Hematopoietic multipotent progenitor cell treated with erythropoietin and hydrocortisone succinate and interleukin-3 and kit ligand, for 4 days (in vitro differentiated cells): ENCODE results near the gene HMGN4.

Experiments
- DNase-seq: peaks from one replicate; pipeline ENCODE4 v3.0.0-alpha.2; 2015

The HMGN4 gene

DNA sequence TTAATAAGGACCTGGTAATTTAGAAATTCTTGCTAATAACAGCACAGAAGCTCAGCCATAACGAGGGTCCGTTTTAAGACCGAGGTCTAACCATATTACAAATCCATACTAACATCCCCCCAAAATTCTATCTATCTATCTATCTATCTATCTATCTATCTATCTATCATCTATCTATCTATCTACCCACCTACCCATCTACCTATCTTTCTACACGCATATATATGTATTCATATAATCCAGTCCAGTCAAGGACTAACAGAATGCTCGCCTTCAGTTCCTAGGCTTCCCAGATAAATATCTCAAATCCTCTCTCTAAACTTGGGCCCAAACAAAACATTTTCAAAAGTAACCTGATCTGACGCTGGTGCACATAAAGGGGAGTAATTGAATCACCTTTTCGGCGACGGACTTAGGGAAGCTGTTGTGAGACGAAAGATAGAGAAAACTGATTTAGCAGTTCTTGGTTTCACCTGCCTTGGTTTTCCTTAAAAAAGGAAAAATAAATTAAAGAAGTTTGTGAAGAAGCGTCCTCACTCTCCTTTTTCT, 14.5 kb downstream of the HMGN4 start:
- DNase-seq = no peak

DNA sequence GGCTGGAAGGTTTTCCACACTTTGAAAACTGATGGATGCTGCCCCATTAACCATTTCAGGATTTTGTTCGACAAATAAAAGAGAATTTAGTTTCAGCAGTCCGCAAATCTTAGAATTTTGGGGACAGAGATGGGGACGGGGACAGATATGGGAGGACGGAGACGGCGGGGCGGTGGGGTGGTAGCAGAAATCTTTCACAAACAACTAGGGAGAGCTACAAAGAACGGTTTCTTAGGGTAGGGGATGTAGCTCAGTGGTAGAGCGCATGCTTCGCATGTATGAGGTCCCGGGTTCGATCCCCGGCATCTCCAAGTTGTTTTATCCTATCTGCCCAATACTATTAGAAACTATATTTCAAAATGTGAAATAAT, 15.1 kb downstream of the HMGN4 start:
- peak; percentile 91 for DNase-seq

DNA sequence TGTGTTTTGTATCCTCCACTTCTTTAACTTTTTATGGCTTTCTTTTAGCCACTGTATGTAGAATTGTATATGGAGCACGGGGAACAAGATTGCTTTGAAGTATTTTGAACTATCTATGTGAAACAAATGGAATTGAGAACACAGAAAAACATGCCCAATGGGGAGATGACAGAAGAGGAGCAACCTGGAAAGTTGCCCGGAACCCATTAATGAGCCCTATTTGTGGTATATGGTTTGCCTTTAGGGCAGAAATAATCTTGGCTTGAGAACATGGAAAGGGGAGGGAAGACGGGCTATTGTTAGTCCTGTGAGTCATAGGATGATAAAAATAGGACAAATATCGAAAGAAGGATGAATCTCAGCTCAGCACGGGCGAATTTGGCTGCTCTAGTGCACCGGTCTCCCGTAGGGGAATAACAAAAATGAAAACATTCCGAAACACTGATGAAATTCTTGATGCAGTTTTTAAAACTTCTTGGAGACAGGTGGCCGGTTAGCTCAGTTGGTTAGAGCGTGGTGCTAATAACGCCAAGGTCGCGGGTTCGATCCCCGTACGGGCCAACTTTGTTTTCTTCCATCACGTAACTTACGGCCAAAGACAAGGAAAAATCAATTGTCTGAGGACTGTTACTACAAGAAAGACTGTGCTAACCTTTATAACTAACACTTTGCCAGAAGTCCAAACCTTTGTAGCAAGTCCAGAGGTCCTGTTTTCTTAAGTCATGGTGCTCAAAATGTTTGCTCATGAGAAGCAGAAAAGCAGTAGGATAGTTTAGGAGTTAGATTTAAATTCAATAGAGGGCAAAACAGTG, 15.7 kb downstream of the HMGN4 start:
- DNase-seq = peak; percentile 93

DNA sequence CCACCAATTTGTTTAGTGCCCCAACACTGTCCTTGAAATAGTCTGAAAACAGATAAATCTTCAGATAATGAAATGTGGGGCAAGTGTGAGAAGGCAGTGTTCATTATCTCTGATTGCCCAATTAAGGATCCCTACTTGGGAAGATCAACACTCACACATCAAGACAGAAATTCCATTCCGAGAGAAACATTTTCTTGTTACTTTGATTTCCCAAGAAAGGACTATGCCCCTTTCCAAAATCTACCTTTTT, 16.2 kb downstream of the HMGN4 start:
- no peak for DNase-seq

DNA sequence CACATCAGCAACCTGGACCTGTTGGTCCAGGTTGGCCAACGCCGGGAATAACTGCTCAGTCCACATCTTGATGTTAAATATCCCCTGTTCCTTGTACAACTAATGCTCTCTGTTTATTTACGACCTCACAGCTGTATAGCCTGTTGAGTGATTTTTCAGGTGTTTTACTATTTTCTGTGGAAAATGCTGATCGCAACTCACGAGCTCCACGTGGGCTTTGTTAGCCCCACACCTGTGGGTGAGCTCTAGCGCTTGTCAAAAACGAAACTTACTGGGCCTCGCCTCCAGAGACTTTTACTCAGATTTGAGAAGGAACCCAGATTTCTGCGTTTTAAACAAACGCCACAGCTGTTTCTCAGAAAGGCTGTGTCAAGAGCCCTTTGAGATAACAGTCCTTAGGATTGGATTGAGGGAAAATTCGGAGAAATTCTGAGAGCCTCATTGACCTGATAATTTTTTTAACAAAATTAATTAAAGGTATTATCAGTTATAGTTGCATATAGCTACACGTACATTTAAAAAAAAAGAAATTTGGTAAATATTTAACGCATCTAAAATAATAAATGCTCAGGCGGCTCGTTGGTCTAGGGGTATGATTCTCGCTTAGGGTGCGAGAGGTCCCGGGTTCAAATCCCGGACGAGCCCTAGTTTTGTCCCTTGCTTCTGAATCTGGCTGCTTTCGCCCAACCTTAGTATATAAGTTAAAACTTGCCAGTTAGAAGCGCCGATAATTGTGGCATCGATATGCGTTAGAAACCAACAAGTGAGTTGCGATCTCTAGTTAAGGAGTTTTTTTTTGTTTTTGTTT, 16.7 kb downstream of the HMGN4 start:
- DNase-seq = peak; percentile 88

DNA sequence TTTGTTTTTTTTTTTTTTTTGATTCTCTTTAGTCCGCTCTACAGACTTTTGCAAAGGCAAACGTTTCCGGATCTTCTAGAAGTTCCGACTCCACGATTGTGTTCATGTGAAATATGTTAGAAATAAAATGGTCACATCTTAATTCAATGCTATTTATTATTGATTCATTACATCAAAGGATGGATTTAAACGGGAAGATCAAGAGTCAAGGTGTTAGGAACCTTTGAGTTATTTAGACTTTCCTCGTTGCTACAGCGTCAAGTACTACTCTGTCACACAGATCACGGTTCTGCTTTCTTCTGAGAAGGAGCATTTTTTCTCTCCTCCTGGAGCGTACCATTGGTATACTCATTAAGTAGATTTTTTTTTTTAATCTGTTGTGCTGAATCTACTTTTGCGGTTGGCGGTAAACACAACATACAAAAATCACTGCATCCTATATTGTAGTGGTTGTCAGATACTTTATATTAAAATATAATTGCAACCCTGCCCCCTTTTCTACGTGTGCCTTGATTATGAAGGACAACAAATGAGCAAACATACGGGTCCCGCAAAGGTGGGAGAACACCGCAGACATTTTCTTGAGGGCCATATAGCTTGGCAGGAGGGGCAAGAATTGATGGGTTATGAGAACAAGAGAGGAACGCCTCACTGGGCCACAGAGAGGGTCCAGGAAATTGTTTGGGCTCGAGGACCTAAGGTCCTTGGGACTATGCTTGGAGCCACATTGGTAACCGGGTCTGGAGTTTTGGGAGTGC, 17.5 kb downstream of the HMGN4 start:
- DNase-seq = no peak

DNA sequence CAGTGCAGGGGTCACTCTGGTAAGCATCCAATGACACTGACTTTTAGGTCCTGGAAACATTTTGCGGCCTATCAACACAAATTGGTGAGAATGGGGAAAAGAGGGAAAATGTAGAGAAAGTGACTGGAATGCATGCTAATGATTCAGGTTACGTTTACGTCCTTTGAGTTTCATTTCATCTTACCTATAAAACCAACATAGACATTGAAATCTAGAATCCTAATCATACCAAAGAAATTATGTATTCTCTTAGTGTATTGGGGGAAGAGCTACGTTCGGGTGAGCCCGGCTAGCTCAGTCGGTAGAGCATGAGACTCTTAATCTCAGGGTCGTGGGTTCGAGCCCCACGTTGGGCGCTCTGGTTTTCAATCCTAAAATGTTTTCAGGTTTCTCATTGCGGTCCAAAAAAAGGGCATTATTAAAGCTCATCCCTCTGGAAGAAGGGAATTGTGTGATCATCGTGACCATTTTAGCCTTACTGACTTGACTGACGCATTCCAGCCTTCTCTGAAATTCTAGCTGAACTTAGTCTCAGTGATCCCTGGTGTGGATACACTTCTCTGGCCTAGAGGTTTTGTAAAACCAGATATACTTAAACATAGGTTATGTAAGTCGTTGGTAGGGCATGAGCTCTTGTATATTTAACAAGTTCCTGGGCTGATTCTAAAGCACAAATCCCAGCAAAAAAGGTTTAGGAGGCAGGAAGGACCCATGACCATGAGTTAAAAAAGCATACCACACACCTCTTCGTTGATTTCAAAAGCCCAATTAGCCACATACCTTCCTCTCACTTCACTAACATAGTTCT, 18.3 kb downstream of the HMGN4 start:
- DNase-seq = peak; percentile 88

DNA sequence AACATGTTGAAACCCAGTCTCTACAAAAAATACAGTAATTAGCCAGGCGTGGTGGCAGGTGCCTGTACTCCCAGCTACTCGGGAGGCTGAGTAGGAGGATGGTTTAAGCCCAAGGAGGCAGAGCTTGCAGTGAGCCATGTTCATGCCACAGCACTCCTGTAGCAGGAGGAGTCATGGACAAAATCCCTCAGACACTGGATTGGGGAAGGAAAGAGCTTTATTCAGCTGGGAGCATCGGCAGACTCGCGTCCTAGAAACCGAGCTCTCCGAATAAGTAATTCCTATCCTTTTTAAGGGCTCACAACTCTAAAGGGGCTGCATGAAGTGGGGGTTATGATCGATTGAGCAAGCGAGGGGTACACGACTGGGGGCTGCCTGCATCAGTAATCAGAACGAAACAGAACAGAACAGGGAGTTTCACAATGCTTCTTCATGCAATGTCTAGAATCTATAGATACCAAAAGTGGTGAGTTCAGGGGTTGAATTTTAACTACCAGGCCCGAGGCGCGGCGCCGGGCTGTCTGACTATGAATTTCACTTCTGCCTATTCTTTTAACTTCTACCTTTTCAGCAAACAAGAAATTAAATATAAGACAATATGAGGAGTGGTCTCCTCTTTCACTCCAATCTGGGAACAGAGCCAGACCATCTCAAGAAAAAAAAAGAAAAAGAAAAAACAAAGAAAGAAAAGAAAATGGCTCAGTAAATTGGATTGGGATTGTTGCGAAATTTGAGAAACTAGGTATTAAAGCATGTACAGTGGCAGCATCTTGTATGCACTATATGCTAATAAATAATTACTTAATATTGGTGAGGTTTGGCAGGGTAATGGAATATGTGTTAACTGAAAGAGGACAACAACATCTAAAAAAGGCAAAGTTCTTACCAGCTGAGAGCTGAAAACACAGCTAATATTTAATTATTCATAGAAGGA, 23.6 kb downstream of the HMGN4 start:
- no peak for DNase-seq

DNA sequence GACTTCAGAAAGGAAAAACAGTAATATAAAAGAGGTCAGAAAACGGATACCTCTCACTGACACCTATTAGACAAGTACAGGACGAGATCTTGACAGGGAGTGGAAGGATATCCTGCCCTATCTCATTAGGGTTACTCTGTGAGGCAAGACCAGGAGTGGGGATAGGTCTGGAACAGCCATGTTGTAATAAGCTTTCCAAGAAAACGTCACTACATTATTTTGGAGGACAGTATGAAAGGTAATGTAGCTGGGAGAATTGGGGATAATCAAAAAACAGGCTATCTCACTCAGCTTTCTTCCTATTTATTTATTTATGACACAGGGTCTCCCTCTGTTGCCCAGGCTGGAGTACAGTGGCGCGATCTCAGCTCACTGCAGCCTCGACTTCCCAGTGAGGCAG, 25.3 kb downstream of the HMGN4 start:
- DNase-seq = no peak

DNA sequence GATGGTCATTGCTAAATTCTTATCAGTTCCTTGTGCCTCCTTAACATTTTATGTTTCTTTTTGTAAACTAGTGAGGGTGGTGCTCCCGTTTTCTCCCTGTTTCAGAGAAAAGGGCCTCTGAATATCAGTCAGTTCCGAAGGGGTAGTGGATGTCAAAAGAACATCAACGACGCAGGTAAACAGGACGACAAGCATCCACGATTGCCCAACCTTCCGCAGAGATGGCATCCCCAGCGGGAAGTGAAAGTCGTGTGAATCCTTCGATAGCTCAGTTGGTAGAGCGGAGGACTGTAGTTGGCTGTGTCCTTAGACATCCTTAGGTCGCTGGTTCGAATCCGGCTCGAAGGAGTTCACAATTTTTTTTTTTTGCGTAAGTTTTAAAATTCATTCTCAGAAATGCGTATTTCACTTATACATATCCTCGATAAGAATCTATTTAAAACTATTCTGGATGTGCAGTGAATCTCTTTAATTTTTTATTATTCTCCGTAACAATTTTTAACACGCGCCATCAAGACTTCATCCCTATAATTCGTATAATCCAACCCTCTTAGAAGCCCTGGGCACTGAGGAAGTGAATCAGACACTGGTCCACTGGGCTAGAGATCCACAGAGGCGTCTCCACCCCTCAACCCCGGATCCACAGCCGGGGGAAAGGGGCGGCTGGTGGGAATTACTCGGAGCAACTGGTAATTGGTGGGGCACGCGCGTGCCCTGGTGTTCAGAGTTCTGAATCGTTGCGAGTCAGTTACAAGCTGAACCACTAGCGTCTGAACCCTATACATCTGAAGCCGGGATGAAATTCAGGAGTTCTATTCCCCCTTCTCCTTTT, 30.7 kb downstream of the HMGN4 start:
- DNase-seq = peak; percentile 96

DNA sequence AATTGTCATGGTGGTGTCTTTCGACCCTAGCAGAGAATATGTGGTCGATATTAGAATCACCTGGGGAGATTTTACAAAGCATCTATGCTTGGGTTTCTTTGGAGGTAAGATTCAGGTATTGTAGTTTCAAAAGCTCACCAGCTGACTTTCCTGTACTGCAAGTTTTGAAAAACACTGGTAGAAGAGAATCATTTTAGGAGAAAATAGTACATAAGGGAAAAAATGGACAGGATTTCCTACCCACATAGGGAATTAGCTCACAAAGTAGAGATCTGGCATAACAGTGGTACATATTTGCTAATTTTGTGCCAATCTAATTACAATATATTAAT, 31.2 kb downstream of the HMGN4 start:
- DNase-seq = no peak

DNA sequence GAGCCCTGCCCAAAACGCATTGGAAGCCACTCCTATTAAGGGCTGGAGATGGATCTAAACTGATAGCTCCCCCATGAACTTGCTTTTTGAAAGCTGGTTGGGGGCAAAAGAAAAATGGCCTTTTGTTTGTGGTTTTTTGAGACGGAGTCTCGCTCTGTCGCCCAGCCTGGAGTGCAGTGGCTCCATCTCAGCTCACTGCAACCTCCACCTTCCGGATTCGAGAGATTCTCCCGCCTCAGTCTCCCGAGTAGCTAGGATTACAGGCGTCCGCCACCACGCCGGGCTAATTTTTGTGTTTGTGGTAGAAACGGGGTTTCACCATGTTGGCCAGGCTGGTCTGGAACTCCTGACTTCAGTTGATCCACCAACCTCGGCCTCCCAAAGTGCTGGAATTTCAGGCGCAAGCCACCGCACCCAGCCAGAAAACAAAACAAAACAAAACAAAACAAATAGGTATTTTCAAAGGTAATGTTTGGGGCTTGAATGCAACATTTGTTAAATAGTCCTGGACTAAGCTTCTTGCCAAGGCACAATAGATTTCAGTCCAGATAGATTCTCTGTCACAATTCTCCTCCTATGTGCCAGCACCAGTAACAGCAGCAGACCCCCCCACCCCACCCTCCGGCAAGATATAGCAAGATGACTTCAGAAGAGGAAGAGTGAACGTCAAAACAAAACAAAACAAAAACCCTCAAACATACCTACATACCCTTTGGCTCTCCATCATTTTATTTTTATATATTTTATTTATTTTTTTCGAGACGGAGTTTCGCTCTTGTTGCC, 32.1 kb downstream of the HMGN4 start:
- peak; percentile 35 for DNase-seq

DNA sequence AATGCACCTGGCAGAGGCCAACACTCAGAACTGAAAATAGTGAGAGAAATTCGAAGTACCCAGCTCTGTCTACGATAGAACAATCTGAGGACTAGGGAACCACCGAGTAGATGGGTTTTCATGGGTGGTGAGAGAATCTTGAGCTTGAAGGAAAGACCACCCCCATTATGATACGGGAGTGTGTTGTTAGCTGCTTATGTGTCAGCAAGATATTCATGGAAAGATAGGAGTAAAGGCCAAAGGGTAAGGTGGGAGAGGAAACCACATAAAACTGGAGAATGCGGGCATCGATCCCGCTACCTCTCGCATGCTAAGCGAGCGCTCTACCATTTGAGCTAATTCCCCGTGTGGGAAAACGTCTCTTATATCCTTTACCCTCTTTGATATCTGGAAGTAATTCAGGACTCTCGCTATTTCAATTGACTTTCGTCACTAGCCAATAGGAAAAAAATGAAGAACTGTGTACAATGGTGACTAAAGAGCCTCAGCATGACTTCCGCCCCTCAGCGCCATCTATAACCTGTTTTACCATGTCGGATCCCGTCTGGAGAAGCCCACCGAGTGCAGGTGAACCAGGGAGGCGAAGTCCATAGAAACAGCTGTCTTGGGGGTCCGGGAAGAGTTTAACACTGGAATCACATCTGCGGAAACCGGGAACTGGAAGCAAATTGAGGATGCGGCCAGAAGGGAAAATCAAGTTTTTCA, 33.6 kb downstream of the HMGN4 start:
- DNase-seq = peak; percentile 93

DNA sequence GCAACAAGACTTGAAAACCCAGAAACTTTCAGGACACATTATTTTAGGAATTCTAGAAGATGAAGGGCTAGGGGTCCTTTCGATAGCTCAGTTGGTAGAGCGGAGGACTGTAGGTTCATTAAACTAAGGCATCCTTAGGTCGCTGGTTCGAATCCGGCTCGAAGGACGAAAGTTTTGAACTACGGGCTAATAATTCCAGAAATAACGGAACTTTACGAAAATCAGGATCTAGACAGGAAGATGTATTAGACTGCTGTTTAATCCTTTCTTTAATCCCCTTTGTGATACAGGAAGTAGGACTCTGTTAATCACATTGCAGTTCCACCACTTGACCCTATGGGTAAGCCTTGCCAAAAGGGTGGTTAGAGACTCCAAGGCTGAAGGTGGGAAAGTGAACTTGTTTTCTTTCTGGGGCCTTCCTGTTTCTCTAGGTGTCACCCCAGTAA, 37.4 kb downstream of the HMGN4 start:
- peak; percentile 55 for DNase-seq

DNA sequence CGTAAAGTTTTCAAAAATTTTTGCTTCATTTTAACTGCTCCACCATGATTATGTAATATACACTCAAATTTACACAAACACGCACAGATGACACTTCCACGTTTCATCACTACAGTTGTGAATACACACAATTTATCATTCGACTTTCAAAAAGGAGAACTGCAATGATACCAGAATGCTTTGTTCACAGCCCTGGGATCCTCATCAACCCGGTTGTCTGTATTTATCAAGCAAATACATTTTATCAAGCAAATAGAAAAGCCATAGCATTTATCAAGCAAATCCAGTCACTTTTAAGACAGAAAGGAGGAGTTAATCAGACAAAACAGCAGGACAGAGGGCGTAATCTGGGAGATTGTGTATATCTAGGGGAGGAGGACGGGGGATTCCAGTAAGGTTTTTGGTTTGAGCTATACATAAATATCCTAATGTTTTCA, 38.3 kb downstream of the HMGN4 start:
- peak; percentile 76 for DNase-seq

DNA sequence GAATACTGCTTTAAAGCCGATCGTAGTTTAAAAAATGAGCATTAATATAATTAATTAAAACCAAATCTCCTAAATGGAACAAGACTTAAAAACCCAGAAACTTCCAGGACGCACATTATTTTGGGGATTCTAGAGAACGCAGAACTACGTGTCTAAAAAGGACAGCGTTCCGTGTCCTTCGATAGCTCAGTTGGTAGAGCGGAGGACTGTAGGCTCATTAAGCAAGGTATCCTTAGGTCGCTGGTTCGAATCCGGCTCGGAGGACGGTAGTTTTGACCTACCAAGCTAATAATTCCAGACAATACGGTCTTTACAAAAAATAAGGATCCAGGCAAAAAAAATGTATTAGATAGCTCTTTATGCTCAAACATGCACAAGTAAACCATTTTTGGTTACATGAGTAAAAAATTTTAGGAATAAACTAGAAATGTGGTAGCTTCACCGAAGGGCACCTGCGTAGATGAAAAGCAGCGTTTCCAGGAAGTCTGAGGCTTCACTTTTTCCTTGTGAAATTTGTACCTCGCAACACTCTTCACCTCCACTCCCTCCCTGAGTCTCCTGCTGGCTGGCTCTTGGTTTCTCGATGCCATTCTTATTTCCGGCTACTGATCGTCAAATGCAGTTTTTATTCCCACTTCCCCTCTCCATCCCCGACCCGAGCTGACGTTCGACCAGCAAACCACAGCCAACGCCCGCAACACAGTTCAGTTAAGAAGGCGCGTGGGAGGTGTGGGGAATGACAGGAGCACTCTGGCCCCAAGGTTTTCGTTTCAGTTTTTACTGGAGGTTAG, 39.0 kb downstream of the HMGN4 start:
- peak; percentile 88 for DNase-seq

DNA sequence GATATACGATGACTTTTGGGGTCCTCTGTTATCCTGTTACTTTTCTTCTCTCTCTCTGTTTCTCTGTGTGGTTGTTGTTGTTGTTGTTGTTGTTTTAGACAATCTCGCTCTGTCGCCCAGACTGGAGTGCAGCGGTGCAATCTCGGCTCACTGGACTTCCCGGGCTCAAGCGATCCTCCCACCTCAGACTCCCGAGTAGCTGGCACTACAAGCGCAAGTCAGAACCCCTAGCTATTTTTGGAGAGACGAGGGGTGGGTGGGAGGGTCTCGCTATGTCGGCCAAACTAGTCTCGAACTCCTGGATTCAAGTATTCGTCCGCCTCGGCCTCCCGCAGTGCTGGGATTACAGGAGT, 39.5 kb downstream of the HMGN4 start:
- DNase-seq = no peak

DNA sequence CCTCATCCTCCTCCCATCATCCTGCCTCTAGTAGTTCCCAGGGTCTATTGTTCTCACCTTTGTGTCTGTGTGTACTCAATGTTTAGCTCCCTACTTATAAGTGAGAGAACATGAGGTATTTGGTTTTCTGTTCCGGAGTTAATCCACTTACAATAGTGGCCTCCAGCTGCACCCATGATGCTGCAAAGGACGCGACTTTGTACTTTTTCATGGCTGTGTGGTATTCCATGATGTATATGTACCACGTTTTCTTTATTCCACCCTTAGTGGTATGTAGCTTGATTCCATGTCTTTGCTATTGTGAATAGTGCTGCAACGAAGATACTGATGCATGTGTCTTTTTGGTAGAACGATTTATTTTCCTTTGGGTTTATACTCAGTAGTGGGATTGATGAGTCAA, 40.1 kb downstream of the HMGN4 start:
- no peak for DNase-seq
